22Rv1 (cell line): ENCODE data around the gene DESI1.

Source experiments
- ZFX ChIP-seq: fragments of 450-650 bp; IDR thresholded peaks from 2 replicates; pipeline ENCODE4 v1.6.1; 2017; ENCODE audit warnings: antibody characterized with exemption, borderline replicate concordance
- TF ChIP-seq, protein P1 (sequence below): fragments of 450-650 bp; IDR thresholded peaks from 2 replicates; pipeline ENCODE4 v1.5.1; 2017; ENCODE audit warnings: mild to moderate bottlenecking

DNA sequence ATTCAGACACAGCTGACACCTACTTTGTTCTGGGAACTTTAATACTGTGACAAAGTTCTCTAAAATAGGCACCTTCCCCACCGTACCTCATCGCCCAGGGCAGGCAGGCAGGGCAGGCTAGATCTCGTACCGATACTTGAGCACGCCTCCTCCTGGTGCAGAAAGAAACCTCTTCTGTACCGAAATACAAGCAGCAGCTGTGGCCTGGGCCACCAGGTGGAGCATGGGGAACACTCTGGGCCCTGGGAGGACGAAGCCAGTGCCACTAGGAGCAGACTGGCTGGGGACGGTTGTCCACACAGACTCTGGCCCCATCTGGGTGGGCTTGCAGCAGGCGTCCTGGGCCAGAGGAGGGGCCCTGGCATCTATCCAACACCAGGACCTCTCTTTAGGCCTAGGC lies 44.0 kb downstream of the DESI1 start:
- TF ChIP-seq, protein P1, sequence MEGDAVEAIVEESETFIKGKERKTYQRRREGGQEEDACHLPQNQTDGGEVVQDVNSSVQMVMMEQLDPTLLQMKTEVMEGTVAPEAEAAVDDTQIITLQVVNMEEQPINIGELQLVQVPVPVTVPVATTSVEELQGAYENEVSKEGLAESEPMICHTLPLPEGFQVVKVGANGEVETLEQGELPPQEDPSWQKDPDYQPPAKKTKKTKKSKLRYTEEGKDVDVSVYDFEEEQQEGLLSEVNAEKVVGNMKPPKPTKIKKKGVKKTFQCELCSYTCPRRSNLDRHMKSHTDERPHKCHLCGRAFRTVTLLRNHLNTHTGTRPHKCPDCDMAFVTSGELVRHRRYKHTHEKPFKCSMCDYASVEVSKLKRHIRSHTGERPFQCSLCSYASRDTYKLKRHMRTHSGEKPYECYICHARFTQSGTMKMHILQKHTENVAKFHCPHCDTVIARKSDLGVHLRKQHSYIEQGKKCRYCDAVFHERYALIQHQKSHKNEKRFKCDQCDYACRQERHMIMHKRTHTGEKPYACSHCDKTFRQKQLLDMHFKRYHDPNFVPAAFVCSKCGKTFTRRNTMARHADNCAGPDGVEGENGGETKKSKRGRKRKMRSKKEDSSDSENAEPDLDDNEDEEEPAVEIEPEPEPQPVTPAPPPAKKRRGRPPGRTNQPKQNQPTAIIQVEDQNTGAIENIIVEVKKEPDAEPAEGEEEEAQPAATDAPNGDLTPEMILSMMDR = peak; percentile 70
- TF ChIP-seq ZFX = no peak
